ENCODE measurements around the gene RAB11FIP4.

GRCh38 chr17:31521632-31522283, 130.3 kb downstream of the RAB11FIP4 start:
- TF ChIP-seq POLR2A (IDR thresholded peaks at IDR 0.05) (no peak), CTCF (IDR thresholded peaks at IDR 0.05) (no peak)
